ENCODE measurements around the gene ZBTB2.

ZBTB2 gene

DNA sequence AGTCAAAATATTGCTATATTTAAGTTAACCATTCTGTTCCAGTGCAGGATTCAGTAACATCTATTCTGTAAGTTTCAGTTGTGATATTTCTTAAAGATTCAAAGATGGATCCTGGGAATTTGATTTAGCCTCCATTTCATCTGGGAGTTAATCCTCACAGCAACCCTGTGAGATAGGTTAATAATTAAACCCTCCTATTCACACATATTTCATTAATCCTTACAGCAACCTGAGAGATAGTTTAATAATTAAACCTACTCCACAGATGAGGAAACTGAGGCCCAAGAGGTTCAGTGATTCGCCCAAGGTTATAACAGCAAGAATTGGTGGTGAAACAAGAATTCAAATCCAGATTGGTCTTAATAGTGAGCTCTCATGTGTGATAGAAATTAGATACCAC lies 10.9 kb upstream of the ZBTB2 start:
- H3K4me3 ChIP-seq (ENCODE audit: low read length), result no peak overlapping the region
- TF ChIP-seq, protein P1, sequence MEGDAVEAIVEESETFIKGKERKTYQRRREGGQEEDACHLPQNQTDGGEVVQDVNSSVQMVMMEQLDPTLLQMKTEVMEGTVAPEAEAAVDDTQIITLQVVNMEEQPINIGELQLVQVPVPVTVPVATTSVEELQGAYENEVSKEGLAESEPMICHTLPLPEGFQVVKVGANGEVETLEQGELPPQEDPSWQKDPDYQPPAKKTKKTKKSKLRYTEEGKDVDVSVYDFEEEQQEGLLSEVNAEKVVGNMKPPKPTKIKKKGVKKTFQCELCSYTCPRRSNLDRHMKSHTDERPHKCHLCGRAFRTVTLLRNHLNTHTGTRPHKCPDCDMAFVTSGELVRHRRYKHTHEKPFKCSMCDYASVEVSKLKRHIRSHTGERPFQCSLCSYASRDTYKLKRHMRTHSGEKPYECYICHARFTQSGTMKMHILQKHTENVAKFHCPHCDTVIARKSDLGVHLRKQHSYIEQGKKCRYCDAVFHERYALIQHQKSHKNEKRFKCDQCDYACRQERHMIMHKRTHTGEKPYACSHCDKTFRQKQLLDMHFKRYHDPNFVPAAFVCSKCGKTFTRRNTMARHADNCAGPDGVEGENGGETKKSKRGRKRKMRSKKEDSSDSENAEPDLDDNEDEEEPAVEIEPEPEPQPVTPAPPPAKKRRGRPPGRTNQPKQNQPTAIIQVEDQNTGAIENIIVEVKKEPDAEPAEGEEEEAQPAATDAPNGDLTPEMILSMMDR (conservative IDR thresholded peaks at IDR 0.05; ENCODE audit: low read length), result no peak
- no peak for DNase-seq (ENCODE audit: low read depth)

DNA sequence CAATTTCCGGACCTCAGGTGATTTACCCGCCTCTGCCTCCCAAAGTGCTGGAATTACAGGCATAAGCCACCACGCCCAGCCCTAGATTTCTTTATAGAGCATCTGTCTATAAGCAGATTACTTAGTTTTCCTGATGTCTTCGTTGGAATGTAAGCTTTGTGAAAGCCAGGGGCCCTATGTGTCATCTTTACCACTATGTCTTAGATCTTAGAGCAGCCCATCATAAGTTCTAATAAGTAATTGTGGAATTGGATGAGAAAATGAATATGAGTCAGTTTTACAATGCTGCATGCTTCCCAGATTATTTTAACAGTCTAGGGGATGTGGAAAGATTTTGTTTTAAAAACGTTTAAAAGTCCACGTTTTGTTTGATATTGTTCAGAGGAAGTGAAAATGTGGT lies 9.1 kb upstream of the ZBTB2 start:
- TF ChIP-seq, protein P1 (conservative IDR thresholded peaks at IDR 0.05; ENCODE audit: low read length), result no peak
- H3K4me3 ChIP-seq (ENCODE audit: low read length), result no peak overlapping the region
- DNase-seq (ENCODE audit: low read depth), result peak; percentile 74

GRCh38 chr6:151399679-151400078 lies 8.3 kb upstream of the ZBTB2 start:
- DNase-seq (ENCODE audit: low read depth), result no peak
- TF ChIP-seq, protein P1 (conservative IDR thresholded peaks at IDR 0.05; ENCODE audit: low read length), result no peak
- H3K4me3 ChIP-seq (ENCODE audit: low read length), result no peak overlapping the region

DNA sequence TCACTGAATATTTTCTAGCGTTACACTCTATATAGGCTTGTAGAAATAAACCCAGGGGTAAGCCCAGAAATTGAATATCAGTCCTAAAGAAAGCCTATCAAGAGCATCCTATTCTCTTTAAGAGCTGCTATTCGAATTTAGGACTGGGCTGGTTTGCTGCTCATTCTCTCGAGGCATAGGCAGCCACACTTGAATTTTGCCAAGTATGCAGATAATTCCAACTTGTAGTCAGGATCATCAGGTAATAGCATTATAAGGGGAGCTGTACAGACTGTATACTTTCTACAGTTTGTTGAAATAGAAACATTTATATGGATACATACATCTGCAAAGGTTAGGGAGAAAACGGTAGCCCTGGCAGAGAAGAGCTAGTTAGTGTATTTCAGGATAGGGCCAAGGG lies 2.1 kb upstream of the ZBTB2 start:
- no peak overlapping the region for H3K4me3 ChIP-seq (ENCODE audit: low read length)
- TF ChIP-seq, protein P1 (conservative IDR thresholded peaks at IDR 0.05; ENCODE audit: low read length), result no peak
- no peak for DNase-seq (ENCODE audit: low read depth)

DNA sequence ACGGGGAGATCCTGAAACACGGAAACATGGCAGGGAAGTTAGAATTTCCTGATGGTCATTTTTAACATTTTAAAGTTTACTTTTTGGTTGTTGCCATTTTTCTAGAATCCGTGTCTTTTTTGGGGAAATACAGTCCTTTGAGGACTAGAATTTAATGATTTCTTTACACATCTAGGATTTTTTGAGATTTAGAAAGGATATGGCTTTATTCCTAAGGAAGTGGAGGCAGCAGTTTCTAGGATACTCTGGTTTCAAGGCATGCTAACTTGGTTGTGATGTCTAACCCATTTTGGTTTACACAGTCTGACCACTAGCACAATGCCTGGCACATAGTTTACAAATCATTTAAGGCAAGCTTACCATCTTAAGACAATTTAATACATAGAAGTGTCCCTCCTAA lies 1.1 kb upstream of the ZBTB2 start:
- TF ChIP-seq, protein P1 (conservative IDR thresholded peaks at IDR 0.05; ENCODE audit: low read length), result no peak
- no peak for DNase-seq (ENCODE audit: low read depth)
- H3K4me3 ChIP-seq (ENCODE audit: low read length), result peak overlapping the region; percentile 65

GRCh38 chr6:151390851-151391470 lies 398 bp downstream of the ZBTB2 start:
- peak; percentile 57 for DNase-seq (ENCODE audit: low read depth)
- TF ChIP-seq, protein P1 (conservative IDR thresholded peaks at IDR 0.05; ENCODE audit: low read length), result no peak
- peak overlapping the region; percentile 65 for H3K4me3 ChIP-seq (ENCODE audit: low read length)

DNA sequence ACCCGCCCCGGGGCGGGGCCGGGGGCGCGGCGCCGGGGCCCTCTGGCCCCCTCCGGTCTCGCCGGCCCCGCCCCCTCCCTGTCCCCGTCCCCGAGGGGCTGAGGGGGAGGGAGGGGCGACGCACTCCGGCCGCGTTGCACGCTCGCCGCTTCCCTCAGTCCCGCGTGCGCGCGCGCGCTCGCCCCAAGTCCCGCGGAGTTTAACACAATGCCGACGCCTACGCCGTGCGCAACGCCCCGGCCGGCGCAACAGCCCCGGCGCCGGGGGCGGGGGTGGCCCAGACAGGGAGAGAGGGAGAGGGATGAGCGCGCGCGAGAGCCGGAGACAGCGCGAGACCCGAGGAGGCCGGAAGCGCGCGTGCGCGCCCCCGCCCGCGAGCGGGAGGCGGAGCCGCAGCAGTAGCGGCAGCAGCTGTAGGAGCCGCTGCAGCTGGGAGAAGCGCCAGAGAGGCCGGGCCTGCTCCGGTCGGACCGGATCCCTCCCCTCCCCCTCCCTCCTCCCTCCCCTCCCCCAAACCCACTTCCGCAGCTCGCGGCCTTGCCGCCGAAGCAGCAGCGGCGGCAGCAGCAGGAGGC lies 996 bp downstream of the ZBTB2 start:
- TF ChIP-seq, protein P1 (conservative IDR thresholded peaks at IDR 0.05; ENCODE audit: low read length), result no peak
- peak overlapping the region; percentile 76 for H3K4me3 ChIP-seq (ENCODE audit: low read length)
- peak; percentile 99 for DNase-seq (ENCODE audit: low read depth)
